Measurements from ENCODE around the gene OTOP2.

Gene OTOP2

DNA sequence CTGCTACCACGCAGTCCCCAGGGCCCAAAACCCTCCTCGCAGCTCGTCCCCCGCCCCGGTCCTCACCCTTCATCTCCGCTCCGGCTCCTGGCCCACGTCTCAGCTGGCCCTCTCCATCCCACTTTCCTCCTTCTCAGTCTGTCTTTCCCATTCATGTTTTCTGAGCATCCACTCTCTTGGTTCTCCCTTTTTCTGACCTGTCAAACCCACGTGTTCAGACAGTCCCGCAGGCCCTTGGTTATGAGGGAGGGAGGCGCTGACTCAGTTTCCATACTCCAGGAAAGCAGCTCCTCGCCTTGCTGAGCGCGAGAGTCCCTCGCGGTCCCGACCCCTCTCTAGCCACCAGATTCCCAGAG is 48.9 kb downstream of the OTOP2 start:
- no peak overlapping the region; the same call in 1 of the 2 replicates for H3K4me3 ChIP-seq (ENCODE audit: low read length)
- no peak for TF ChIP-seq ZNF274 (IDR thresholded peaks at IDR 0.05; ENCODE audit: low read depth, low read length)

DNA sequence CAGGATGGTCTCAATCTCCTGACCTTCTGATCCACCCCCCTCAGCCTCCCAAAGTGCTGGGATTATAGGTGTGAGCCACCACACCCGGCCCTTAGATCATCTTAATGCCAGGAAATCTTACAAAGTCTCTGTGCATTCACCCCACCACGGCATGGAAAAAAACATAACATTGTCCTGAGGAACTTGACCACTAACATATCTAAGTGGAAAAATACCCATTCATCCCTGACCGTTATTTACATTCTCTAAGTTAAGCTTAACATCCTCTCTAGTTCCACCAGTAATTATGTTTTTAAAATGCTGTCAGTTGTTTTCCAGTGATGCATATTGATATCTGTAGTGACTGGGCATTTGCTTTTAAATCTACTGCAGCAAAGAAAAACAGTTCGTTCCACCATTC is 51.9 kb downstream of the OTOP2 start:
- TF ChIP-seq ZNF274 (IDR thresholded peaks at IDR 0.05; ENCODE audit: low read depth, low read length): no peak
- H3K4me3 ChIP-seq (ENCODE audit: low read length): no peak overlapping the region

DNA sequence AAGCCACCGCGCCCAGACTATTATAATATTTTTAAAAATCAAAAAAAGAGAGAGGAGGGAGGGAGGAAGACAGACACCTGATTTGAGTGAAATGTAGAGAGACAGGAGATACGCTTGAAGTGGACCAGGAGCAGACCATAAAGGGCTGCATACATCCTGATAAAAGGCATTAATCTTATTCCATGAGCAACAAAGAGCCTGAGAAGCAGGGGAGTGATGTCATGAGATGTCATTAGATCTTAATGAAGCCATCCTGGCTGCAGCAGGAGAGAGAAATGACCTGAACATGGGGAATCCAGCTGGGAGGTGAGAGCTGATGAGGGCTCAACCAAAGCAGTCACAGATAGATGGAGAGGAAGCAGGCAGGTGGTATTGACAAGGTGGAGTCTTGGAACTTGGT is 53.7 kb downstream of the OTOP2 start:
- no peak overlapping the region for H3K4me3 ChIP-seq (ENCODE audit: low read length)
- TF ChIP-seq ZNF274 (IDR thresholded peaks at IDR 0.05; ENCODE audit: low read depth, low read length): no peak

DNA sequence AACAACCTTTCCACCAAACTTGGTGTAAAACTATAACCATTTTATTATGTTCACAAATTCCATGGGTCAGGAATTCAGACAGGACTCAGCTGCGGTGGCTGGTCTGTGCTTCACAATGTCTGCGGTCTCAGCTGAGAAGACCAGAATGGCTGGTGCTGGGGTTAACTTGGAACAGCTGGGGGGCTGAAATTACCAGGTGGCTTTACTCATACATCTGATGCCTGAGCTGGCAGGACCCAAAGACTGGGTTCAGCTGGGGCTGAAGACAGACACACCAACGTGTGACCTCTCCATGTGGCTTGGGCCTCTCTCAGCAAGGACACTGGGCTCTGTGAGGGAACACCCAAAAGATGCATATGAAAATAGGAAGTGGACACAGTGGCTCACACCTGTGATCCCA is 54.2 kb downstream of the OTOP2 start:
- no peak overlapping the region for H3K4me3 ChIP-seq (ENCODE audit: low read length)
- TF ChIP-seq ZNF274 (IDR thresholded peaks at IDR 0.05; ENCODE audit: low read depth, low read length): no peak

DNA sequence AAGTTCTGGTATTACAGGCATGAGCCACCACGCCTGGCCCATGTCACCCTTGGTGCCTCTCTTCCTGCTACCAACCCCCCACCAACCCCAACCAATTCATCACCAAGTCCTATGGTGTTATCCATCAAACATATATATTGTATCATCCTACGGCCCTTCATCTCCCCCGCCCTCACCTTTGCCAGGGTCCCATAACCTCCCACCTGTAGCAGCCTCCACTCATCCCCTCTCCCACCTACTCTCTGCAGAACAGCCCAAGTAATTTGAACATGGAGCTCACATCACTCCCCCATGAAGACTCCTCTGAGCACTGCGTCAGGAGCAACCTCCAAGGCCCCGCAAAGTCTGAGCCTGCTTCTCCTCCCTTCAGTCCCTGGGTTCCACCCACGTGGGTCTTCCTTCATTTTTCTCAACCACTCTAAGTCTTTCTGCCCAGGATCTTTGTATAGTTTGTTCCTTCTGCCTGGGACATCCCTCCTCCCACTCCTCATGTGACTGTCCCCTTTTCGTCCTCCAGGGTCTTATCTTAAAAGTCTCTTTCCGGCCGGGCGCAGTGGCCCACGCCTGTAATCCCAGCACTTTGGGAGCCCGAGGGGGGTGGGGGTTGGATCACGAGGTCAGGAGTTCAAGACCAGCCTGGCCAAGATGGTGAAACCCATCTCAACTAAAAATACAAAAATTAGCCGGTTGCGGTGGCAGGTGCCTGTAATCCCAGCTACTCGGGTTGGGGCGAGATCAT is 55.5 kb downstream of the OTOP2 start:
- TF ChIP-seq ZNF274 (IDR thresholded peaks at IDR 0.05; ENCODE audit: low read depth, low read length): no peak
- no peak overlapping the region for H3K4me3 ChIP-seq (ENCODE audit: low read length)

DNA sequence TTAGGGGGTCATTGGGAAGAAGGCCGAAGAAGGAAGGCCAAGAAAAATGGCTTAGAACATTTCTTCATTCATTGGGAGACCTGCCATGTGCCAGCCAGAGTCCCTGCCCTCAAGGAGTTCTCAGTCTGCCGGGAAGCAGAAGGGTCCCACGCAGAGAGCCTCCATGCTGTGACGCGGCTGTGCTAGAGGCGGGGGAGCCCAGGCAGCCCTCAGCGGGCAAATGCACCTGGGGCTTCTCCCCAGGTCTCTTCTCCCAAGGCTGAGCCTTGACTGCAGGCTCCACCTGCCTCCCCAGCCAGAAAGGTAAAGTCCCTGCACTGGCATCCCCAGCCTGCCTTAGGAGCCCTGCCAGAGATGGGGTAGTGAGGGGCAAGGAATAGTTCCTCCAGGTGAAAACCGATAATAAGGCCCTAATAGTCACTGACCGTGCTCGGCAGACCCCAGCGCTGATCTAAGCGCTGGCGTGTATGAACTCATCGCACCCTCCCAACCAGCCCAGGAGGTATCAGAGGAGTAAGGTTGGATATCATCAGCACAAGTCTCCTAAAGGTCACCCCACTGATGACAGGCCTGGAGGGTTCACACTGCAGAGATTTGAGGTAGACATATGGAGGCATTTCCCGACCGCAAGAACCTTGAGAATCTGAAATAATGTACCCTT is 57.4 kb downstream of the OTOP2 start:
- no peak for TF ChIP-seq ZNF274 (IDR thresholded peaks at IDR 0.05; ENCODE audit: low read depth, low read length)
- peak overlapping the region; percentile 56; the same call in 1 of the 2 replicates for H3K4me3 ChIP-seq (ENCODE audit: low read length)

DNA sequence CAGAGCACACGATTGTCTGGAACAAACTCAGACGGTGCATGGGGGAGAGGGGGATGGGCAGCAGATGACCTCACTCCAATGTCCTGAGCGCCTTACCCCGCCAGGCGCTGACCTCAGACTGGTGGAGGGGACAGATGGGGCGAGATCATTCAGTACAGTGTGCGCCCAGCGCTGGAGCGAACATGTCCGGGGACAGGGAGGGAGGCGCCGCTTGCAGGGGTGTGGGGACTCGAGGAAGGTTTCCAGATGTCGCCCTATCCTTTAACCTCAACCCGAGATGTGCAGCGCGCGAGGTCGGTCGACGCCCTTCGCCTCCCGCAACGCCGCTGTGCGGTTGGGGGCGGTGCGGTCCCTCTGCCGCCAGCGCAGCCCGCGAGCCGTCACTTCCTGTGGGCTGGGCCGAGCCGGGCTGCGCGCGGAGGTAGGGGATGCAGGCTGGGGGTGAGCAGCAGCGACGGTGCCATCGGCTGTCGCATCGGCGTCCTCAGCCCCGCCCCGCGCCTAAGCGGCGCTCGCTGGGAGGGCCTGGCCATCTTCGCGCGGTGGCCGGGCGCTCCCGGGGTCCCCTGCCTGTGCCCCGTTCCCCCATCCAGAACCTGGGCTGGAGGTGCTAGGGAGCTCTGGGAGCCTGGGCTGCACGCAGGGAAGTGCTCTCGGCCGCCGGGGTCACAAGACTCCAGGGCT is 58.0 kb downstream of the OTOP2 start:
- TF ChIP-seq ZNF274 (IDR thresholded peaks at IDR 0.05; ENCODE audit: low read depth, low read length): no peak
- H3K4me3 ChIP-seq (ENCODE audit: low read length): peak overlapping the region; percentile 56; the same call in 1 of the 2 replicates

DNA sequence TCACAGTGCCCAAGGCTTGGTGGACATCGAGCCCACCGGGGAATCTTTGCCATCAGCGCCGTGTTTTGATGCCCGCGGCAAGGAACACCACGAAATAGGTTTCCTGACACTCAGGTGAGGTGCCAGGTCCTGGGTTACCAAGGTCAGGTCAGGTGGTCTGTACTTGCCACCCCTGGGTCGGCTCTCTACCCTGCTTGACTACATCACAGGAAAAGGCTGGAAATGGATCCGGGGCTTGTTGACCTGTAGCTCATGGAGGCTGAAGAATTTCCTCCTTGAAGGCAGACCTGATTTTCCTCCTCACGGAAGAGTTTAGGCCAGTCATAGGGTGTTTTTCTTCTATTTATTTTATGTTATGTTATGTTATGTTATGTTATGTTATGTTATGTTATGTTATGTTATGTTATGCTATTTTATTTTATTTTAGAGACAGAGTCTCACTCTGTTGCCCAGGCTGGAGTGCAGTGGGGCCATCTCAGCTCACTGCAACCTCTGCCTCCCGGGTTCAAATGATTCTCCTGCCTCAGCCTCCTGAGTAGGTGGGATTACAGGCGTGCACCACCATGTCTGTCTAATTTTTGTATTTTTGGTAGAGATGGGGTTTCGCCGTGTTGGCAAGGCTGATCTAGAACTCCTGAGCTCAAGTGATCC is 58.7 kb downstream of the OTOP2 start:
- peak overlapping the region; percentile 56; the same call in 1 of the 2 replicates for H3K4me3 ChIP-seq (ENCODE audit: low read length)

All from GM08714 (cell line).